Activated CD4-positive, alpha-beta memory T cell treated with anti-CD3 and anti-CD28 coated beads for 36 hours (primary cell): ENCODE results near the gene PLA2G2D. TPM values are rescaled to one million over a fixed set of nuclear protein-coding genes. Genes with fewer than 3 reads are reported as not detected.
A peak's percentile ranks its signal among the peaks of the same experiment; 100 is the strongest.

ENCODE experiments used
- CTCF ChIA-PET: fragments of 350-600 bp; sonication (Branson Sonifier 250); formaldehyde crosslinking; loops from one replicate; lab custom pipeline; 2021; ENCODE audit warnings: antibody characterized with exemption, inconsistent platforms; lab: Charles Lee
- POLR2A ChIA-PET: fragments of 350-600 bp; sonication (Branson Sonifier 250); formaldehyde crosslinking; loops from one replicate; lab custom pipeline; 2021; ENCODE audit warnings: antibody characterized with exemption; lab: Charles Lee
- DNase-seq: peaks from one replicate; pipeline ENCODE4 v3.0.0-alpha.2; 2020
- H3K27ac Mint-ChIP-seq: one replicate; pipeline ENCODE4 v1.8.0; 2021; ENCODE audit warnings: mixed read lengths
- H3K27me3 Mint-ChIP-seq: one replicate; pipeline ENCODE4 v1.8.0; 2021; ENCODE audit warnings: mixed read lengths
- H3K36me3 Mint-ChIP-seq: one replicate; pipeline ENCODE4 v1.8.0; 2021; ENCODE audit warnings: mixed read lengths
- H3K4me1 Mint-ChIP-seq: one replicate; pipeline ENCODE4 v1.8.0; 2021; ENCODE audit warnings: low read depth, mixed read lengths
- H3K4me3 Mint-ChIP-seq: one replicate; pipeline ENCODE4 v1.8.0; 2021; ENCODE audit warnings: mild to moderate bottlenecking, mixed read lengths
- H3K9me3 Mint-ChIP-seq: one replicate; pipeline ENCODE4 v1.8.0; 2021; ENCODE audit warnings: mixed read lengths
- intact Hi-C: fragments of 100-400 bp; cut with micrococcal nuclease; formaldehyde crosslinking; loops from one replicate; pipeline ENCODE4 v1.15.1; 2023
- total RNA-seq, 2 experiments: library from RNA; stranded (reverse); gene quantifications; one replicate each; pipeline ENCODE4 v1.2.3, GENCODE V29; 2021

The PLA2G2D gene, protein sequence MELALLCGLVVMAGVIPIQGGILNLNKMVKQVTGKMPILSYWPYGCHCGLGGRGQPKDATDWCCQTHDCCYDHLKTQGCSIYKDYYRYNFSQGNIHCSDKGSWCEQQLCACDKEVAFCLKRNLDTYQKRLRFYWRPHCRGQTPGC
- total RNA-seq = under 1 TPM in 1 of 2 experiments, not detected in 1; 0.07 TPM

DNA sequence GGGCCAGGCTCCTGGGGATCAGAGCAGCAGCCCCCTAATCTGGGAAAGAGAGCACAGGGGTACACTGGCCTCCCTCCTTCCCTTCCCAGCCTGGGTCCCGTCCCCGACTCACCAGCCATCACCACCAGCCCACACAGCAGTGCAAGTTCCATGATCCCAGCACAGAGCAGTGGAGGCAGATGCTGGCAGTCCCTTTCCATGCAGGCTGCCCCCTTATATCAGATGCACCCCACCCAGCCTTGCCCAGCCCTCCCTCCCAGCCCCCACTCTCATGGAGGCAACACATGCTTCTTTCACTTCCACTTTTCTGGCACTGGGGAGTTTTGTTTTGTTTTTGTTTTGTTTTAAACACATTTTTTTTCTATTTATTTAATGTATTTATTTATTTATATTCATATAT is at the start of gene PLA2G2D:
PLA2G2D (minus strand) TSS at position 190 of the 400 bp plus-strand sequence; CDS start at position 152, 38 bp downstream.
- POLR2A ChIA-PET = no interaction called here
- DNase-seq = no peak
- CTCF ChIA-PET = no interaction called here
- peaks cover 9% of the 10 kb centered on the region for H3K27me3 Mint-ChIP-seq
- H3K27ac Mint-ChIP-seq = no peak within 1 kb of the TSS
- no peaks in the 10 kb centered on the region for H3K36me3 Mint-ChIP-seq
- no peaks in the 10 kb centered on the region for H3K9me3 Mint-ChIP-seq
- H3K4me1 Mint-ChIP-seq = no peaks in the 10 kb centered on the region
- intact Hi-C loops = no loop called here
- H3K4me3 Mint-ChIP-seq = no peak within 1 kb of the TSS

DNA sequence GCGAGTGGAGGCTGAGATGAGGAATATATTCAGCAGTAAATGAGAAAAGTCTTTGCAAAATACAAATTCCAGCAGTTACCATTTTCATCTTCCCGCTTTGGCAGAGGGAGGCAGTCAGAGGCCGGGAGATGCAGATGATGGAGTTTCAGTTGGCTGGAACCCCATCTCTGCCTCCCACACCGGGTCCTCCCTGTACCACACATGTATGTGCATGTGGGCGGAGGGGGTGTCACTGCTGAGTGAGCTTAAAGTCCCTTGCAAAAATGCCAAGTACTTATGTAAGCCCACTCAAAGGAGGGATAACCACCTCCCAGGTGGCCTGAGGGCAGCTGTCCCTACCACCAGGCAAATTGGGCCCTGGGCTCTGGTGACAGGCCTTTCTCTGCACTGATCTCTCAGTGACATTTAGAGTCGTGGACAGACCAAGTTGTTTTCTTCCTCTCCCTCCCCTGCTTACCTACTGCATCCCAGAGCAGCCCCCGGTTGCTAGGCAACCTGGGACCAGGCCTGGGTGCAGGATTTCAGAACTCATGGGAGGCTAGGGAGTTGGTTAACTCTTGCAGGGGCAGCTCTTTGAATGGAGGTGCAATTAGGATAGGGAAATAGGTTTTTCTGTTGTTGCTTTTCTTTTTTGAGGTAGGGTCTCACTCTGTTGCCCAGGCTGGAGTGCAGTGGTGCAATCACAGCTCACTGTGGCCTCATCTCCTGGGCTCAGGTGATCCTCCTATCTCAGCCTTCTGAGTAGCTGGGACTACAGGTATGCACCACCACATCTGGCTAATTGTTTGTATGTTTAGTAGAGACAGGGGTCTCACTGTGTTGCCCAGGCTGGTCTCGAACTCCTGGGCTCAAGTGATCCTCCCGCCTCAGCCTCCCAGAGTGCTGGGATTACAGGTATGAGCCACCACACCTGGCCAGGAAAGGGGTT is 49.5 kb upstream of the PLA2G2D start:
- ChIA-PET POLR2A (no interaction called here), CTCF (interaction anchor here (7.8 kb wide), 1 partner anchor 25 kb away, joined by 47 read pairs; no protein-coding TSS in a partner anchor)
- Mint-ChIP-seq H3K4me1 (peaks cover 9% of the 10 kb centered on the region), H3K4me3 (no peak overlapping the region), H3K27ac (no peak overlapping the region), H3K27me3 (peaks cover 2% of the 10 kb centered on the region), H3K36me3 (peaks cover 4% of the 10 kb centered on the region), H3K9me3 (peaks cover 13% of the 10 kb centered on the region)
- DNase-seq = no peak
- intact Hi-C loops = no loop called here

DNA sequence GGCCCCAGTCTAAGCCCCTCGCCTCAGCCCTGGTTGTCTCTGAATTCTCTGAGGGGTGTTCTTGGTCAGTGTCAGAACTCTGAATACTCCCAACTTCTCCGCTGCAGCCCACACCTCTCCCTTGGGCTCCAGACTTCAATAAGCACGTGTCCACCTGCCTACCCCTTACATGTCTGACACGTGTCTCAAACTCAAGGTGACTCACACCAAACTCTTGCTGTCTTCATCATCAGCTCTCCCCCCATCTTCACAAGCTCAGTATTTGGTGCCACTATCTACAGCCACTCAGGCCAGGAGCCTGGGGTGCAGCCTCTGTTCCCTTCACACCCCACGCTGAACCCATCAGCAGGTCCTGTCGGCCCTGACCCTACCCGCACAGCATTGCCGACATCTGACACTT is 47.8 kb upstream of the PLA2G2D start:
- intact Hi-C loops = no loop called here
- POLR2A ChIA-PET = no interaction called here
- H3K27me3 Mint-ChIP-seq = peaks cover 2% of the 10 kb centered on the region
- DNase-seq = no peak
- H3K27ac Mint-ChIP-seq = no peak overlapping the region
- peaks cover 7% of the 10 kb centered on the region for H3K4me1 Mint-ChIP-seq
- peaks cover 9% of the 10 kb centered on the region for H3K36me3 Mint-ChIP-seq
- CTCF ChIA-PET = interaction anchor here (6.4 to 7.8 kb wide), 2 partner anchors 27 kb away, joined by 47 to 58 read pairs; no protein-coding TSS in a partner anchor
- H3K4me3 Mint-ChIP-seq = no peak overlapping the region
- H3K9me3 Mint-ChIP-seq = peaks cover 28% of the 10 kb centered on the region

DNA sequence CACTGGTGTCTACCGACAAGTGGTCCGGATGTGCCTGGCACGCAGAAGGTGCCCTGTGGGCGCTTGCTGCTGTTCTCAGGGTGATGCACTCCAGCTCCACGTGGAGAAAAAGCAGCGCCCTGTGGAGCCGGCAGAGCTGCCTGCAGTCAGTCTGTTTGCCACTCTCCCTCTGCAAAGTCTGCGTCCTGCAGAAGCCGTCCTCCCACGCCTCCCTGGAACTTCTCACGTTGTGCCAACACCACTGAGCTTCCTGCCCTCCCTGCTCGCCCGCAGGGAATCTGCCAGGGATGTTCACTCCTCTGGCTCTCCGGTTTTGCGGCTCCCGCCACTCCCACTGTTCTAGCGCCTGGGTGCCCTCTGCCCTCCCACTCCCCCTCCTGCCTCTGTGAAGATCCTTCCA is 46.7 kb upstream of the PLA2G2D start:
- Mint-ChIP-seq H3K4me1 (peaks cover under 1% of the 10 kb centered on the region), H3K27me3 (peaks cover 2% of the 10 kb centered on the region), H3K9me3 (peaks cover 39% of the 10 kb centered on the region), H3K27ac (no peak overlapping the region), H3K36me3 (peaks cover 9% of the 10 kb centered on the region), H3K4me3 (no peak overlapping the region)
- no peak for DNase-seq
- ChIA-PET CTCF (interaction anchor here (0.9 to 6.4 kb wide), 4 partner anchors 13 to 28 kb away, joined by 3 to 58 read pairs (median 4); no protein-coding TSS in a partner anchor), POLR2A (no interaction called here)
- intact Hi-C loops = no loop called here

DNA sequence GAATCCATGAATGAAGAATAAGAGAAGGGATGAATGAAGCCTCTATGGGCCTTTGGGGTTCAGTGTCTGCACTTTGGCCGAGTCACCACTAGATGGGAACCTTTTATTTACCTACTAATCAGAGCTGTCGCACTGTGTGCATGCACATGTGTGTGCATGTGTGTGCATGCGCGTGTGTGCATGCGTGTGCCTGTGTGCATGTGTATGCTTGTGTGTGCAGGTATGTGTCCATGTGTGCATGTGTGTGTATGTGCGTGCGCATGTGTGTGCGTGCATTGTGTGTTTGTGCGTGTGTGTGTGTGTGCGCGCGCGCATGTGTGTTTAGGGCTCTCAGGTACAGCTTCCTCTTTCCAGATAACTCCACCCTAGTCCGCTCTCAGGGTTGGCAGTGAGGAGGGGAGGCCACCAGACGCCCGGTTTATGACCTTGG is 46.2 kb upstream of the PLA2G2D start:
- Mint-ChIP-seq H3K36me3 (peaks cover 9% of the 10 kb centered on the region), H3K4me3 (no peak overlapping the region)

DNA sequence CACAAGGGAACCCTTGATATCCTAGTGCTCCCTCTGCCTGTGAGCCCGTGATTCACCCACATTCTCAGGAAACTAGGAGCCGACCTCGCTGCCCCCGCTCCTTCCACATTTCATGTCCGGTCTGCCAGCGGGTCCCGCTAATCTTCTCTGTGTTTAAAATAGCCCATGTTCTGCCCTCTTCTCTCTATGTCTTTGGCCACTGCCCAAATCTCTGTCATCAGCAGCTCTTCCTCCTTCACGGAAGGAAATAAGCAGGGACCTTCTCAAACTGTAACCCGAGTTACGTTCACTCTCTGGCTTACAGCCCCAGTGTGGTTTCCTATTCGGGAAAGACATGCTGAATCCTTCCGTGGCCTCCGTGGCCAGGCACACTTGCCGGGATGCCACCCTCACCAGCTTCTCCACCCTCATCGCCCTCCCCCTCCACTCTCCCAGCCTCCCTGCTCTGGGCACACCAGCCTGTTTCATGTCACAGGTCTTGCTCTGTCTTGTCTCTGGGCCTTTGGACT is 45.4 kb upstream of the PLA2G2D start:
- ChIA-PET CTCF (interaction anchor here (0.7 to 6.4 kb wide), 3 partner anchors 29 to 168 kb away, joined by 3 to 58 read pairs (median 4); no protein-coding TSS in a partner anchor), POLR2A (no interaction called here)
- no peak overlapping the region for H3K27ac Mint-ChIP-seq
- H3K36me3 Mint-ChIP-seq = peaks cover 9% of the 10 kb centered on the region
- no peaks in the 10 kb centered on the region for H3K4me1 Mint-ChIP-seq
- intact Hi-C loops = loop anchor here (1.0 kb wide), 1 partner anchor 31 kb away; no protein-coding TSS in a partner anchor
- DNase-seq = no peak
- H3K9me3 Mint-ChIP-seq = peaks cover 51% of the 10 kb centered on the region
- no peak overlapping the region for H3K4me3 Mint-ChIP-seq
- H3K27me3 Mint-ChIP-seq = peaks cover 2% of the 10 kb centered on the region

More for the DNA sequence above, 46.2 kb upstream of the PLA2G2D start:
- intact Hi-C loops = loop anchor here (1.0 kb wide), 1 partner anchor 30 kb away; no protein-coding TSS in a partner anchor
- Mint-ChIP-seq H3K4me1 (no peaks in the 10 kb centered on the region), H3K27ac (no peak overlapping the region), H3K27me3 (peaks cover 2% of the 10 kb centered on the region), H3K9me3 (peaks cover 44% of the 10 kb centered on the region)
- DNase-seq = peak; percentile 29
- ChIA-PET CTCF (interaction anchor here (0.9 to 6.4 kb wide), 5 partner anchors 14 to 48 kb away, joined by 3 to 58 read pairs (median 4); no protein-coding TSS in a partner anchor), POLR2A (no interaction called here)

DNA sequence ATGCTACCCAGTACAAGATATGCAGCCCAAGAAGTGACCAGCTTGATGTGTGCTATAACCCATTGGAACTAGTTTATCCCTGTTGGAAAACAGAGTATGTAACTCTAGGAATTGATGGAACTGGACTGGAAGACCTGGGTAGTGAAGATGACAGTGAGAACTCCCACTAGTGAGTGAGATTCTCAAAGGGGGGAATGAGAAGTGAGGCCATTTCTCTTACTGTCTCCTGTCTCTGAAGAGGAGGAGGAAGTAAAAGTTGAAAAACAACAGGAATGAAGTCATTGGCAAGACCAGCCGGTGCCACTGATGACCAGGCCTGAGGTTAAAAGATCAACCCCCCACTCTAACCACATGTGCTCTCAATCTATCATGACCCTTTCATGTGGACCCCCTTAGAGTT is 40.7 kb upstream of the PLA2G2D start:
- POLR2A ChIA-PET = no interaction called here

DNA sequence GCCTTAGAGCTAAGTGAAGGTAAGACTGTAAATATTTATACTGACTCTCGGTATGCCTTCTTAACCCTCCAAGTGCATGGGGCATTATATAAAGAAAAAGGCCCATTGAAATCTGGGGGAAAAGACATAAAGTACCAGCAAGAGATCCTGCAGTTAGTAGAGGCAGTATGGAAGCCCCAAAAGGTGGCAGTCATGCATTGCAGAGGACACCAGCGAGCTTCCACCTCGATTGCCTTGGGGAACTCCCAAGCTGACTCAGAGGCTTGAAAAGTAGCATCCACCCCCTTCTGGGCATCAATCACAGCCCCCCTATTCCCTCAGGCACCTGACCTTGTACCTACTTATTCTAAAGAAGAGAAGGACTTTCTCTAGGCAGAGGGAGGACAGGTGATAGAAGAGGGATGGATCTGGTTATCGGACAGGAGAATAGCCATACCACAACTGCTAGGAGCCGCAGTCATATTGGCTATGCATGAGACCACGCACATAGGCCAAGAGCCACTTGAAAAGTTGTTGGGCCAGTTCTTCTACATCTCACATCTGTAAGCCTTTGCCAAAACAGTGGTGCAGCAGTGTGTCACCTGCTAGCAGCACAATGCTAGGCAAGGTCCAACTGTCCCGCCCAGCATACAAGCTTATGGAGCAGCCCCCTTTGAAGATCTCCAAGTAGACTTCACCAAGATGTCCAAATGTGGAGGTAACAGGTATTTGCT is 39.2 kb upstream of the PLA2G2D start:
- Mint-ChIP-seq H3K27me3 (no peaks in the 10 kb centered on the region), H3K27ac (no peak overlapping the region), H3K9me3 (peaks cover 53% of the 10 kb centered on the region), H3K4me3 (no peak overlapping the region), H3K4me1 (peaks cover 11% of the 10 kb centered on the region), H3K36me3 (peaks cover 6% of the 10 kb centered on the region)
- intact Hi-C loops = no loop called here
- ChIA-PET POLR2A (no interaction called here), CTCF (interaction anchor here (0.7 to 3.1 kb wide), 5 partner anchors 33 to 335 kb away, joined by 3 to 22 read pairs (median 5); no protein-coding TSS in a partner anchor)
- peak; percentile 49 for DNase-seq

More for the DNA sequence above, 40.7 kb upstream of the PLA2G2D start:
- H3K36me3 Mint-ChIP-seq = peaks cover 8% of the 10 kb centered on the region
- CTCF ChIA-PET = interaction anchor here (0.6 to 3.1 kb wide), 2 partner anchors 36 to 267 kb away, joined by 3 to 22 read pairs; no protein-coding TSS in a partner anchor
- no peak overlapping the region for H3K27ac Mint-ChIP-seq
- H3K4me3 Mint-ChIP-seq = no peak overlapping the region
- intact Hi-C loops = no loop called here
- H3K9me3 Mint-ChIP-seq = peaks cover 64% of the 10 kb centered on the region
- H3K27me3 Mint-ChIP-seq = no peaks in the 10 kb centered on the region
- no peak for DNase-seq
- H3K4me1 Mint-ChIP-seq = no peaks in the 10 kb centered on the region

DNA sequence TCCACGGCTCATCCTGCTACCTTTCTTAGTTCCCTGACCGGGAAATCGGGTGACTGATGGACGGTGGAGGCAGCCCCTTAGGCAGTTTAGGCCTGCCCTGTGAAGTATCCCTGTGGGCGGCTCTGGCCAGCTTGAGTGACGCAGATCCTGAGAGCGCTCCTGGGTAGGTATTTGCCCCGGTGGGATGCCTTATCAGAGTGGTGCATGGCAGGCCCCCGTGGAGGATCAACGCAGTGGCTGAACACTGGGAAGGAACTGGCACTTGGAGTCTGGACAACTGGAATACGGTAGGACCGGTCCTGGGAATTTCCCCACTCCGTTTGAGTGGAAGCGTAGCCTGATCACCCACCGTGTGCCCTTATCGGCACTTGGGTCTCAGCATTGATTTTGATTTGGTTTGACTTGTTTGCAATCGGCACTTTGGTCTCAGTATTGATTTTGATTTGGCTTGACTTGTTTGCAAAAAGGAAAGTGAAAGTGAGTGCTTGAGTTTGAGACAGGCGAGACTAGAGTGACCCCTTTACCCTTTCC is 35.0 kb upstream of the PLA2G2D start:
- H3K9me3 Mint-ChIP-seq = peaks cover 12% of the 10 kb centered on the region
- CTCF ChIA-PET = interaction anchor here (4.0 to 5.5 kb wide), 4 partner anchors 41 to 237 kb away, joined by 23 to 52 read pairs (median 34); no protein-coding TSS in a partner anchor
- intact Hi-C loops = no loop called here
- peaks cover 2% of the 10 kb centered on the region for H3K36me3 Mint-ChIP-seq
- peaks cover 14% of the 10 kb centered on the region for H3K4me1 Mint-ChIP-seq
- H3K27me3 Mint-ChIP-seq = peaks cover 3% of the 10 kb centered on the region
- DNase-seq = no peak
- POLR2A ChIA-PET = no interaction called here
- no peak overlapping the region for H3K27ac Mint-ChIP-seq
- H3K4me3 Mint-ChIP-seq = peak overlapping the region; percentile 18

DNA sequence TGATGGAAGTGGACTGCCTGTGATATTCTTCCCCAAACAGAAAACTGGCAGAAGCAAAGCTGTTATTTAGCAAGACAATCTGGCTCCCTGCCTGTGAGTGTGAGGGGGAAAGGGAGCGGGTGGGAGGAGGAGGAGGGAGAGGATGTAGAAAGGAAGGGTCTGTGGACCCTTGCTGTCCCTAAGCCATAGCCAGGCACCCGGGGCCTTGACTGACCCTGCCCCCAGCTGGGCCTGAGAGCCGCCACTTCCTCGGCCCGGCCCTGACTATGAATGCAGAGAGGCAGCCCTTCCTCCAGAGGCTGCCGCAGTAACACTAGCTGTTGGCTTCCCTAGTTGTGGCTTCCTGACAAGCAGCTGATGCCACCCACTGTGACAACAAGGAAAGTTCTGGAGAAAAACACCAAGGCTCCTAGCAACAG is 33.7 kb upstream of the PLA2G2D start:
- Mint-ChIP-seq H3K27me3 (peaks cover 3% of the 10 kb centered on the region), H3K27ac (no peak overlapping the region), H3K4me1 (peaks cover 14% of the 10 kb centered on the region), H3K4me3 (no peak overlapping the region), H3K36me3 (peaks cover 2% of the 10 kb centered on the region), H3K9me3 (peaks cover 2% of the 10 kb centered on the region)
- no peak for DNase-seq
- POLR2A ChIA-PET = no interaction called here
- intact Hi-C loops = loop anchor here (1.0 to 2.0 kb wide), 3 partner anchors 52 to 235 kb away; no protein-coding TSS in a partner anchor
- CTCF ChIA-PET = interaction anchor here (0.6 to 5.5 kb wide), 18 partner anchors 8 to 243 kb away, joined by 3 to 52 read pairs (median 4); no protein-coding TSS in a partner anchor

DNA sequence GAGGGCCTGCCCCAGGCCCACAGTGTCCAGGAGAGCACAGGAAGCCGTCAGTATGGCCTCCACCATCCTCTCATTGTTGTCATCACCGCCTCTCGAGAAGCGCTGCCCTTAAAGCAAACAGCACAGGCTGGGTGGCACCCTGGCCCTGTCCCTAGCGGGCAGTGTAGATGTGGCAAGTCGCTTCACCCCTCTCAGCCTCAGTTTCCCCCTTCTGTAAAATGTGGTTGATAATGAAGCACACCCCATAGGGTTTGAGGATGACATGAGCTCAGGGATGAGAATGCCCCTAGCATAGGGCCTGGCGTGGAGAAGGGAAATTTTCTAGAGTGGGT is 33.2 kb upstream of the PLA2G2D start:
- H3K4me1 Mint-ChIP-seq = peaks cover 14% of the 10 kb centered on the region
- H3K36me3 Mint-ChIP-seq = peaks cover 2% of the 10 kb centered on the region
- peaks cover 3% of the 10 kb centered on the region for H3K27me3 Mint-ChIP-seq
- peak overlapping the region; percentile 53 for H3K4me3 Mint-ChIP-seq
- intact Hi-C loops = loop anchor here (1.0 to 2.0 kb wide), 3 partner anchors 51 to 234 kb away; no protein-coding TSS in a partner anchor
- no peak for DNase-seq
- ChIA-PET POLR2A (no interaction called here), CTCF (interaction anchor here (0.6 to 5.5 kb wide), 23 partner anchors 9 to 246 kb away, joined by 3 to 52 read pairs (median 4); no protein-coding TSS in a partner anchor)
- no peaks in the 10 kb centered on the region for H3K9me3 Mint-ChIP-seq
- H3K27ac Mint-ChIP-seq = no peak overlapping the region
